ENCODE measurements around the gene PCP2.
A peak's percentile ranks its signal among the peaks of the same experiment; 100 is the strongest.

The PCP2 gene

DNA sequence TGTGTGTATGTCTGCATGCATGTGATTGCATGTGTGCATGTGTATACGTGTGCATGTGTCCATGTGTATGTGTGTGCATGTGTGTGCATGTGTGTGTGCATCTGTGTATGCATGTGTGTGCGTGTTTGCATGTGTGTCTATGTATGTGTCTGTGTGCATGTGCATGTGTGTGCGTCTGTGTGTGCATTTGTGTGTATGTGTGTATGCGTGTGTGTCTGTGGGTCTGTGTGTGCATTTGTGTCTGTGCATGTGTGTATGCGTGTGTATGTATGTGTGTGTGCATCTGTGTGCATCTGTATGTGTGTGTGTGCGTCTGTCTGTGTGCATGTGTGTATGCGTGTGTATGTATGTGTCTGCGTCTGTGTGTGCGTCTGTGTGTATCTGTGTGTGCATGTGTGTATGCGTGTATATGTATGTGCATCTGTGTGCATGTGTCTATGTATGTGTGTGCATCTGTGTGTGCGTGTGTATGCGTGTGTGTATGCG is 6.4 kb upstream of the PCP2 start:
- no peak for DNase-seq (ENCODE audit: low read depth in 1 of 2, low spot score in 1 of 2)

DNA sequence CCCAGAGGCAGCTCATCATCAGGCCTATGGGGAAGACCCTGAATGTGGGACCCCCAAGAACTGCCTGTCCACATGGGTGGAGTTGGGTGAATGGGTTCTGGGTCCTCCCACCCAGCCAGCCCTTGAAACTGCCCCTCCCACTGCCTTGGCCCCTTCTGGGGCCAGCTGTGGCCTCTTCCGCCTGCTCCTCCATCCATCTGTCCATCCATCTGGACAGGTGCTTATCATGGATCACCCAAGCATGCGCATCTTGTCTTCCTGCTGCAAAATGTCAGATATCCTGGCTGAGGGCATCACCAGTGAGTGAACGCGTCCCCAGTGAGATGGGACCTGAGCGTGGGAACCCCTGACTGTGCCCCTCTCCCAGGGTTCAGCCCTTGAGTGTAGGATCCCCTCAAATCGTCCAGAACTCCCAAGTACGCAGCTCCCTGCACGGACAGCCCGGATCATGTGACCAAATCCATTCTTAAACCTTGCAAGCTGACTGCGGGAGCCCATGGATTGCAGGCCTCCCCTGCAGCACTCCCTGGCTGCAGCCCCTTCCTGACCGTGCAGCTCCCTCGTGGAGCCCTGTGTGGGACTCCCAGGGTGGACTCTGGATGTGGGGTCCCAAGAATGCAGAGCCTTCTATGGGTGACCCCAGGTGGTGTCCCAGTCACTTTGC is 5.4 kb upstream of the PCP2 start:
- DNase-seq (ENCODE audit: low read depth in 1 of 2, low spot score in 1 of 2) = no peak

DNA sequence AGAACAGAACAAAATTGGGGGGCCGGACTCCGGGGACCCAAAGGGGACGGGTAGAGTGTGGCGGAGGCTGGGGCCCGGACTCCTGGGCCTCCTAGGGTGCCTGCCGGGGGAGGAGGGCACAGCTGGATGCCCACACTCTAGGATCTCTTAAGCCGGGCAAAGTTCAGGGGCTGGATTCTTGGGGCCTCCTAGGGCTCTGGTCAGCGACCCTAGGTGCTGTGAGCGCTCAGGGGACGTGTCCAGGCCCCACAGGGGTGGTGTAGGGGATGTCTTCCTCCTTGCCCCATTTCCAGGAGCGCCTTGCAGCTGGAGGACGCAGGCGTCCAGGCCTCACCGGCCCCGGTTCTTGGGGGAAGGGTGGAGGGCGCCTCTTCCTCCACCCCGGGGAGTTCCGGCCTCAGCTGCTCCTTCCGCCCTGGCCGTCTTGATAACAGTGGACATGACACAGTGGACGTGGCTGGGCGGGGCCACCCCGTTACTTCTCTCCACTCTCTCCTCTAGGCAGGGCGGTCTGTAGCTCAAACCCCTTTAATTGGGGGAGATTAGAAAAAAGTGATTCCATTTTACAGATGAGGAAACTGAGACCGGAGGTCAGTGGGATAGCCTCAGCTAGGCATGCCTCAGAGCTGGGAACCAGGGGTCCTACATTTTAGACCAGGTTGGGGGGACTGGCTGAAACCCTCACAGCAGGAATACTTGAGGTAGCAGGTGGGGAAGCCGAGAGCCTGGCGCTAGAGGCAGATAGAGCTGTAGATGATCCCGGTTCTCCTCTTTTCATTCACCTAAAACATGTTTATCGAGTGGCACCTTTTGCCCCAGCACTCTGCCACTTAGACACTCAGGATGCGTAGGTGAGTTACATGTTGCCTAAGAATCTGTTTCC is 4.1 kb upstream of the PCP2 start:
- DNase-seq (ENCODE audit: low read depth in 1 of 2, low spot score in 1 of 2) = no peak

DNA sequence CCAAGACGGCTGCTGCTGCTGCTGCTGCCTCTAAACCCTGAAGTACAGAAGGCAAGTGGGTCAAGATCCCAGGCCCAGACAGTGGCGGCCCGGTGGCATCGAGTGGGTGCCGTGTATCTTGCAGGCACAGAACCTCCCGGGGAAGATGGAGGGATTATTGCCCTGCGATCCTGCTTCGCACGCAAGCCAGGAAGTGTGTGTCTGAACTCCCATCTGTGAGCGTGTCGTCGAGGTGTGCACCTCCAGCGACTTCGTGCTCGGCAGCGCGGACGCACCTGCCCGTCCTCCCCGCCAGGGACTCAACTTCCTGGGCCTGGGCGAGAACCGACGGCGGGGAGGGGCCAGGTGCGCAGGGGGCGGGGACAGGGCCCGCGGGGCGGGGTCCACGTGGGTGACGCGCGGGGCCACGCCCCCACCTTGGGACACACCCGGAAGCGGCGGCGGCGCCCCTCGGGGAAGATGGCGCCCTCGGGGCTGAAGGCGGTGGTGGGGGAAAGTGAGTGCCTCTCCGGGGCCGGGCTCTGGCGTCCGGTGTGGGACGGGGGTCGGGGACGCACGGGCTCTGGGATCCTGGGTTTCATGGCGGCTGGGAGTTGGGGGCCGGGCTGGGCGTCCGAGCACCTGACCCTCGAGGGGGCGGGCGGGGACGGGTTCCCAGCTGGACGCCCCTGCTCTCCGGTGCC is 3.3 kb upstream of the PCP2 start, which contains the start of gene STXBP2:
STXBP2 (plus strand) TSS at position 420 of the 683 bp plus-strand sequence; CDS start at position 460, 40 bp downstream.
- DNase-seq (ENCODE audit: low read depth in 1 of 2, low spot score in 1 of 2) = peak; percentile 84 to 92

DNA sequence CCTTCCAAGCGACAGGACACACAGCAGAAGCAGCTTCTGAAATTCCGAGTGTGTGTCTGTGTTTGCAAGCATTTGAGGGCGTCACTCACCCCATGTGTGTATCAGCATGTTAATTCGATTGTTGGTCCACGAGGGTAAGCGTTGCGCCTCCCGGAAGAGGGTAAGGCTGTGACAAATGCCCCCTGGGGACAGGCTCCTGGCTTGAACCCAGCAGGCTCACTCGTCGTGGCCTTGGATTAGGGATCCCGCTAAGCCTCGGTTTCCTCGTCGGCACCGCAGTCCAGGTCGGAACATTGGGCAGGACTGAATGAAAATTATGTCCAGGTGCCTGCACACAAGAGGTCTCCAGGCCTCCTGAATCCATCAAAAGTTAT is 2.8 kb upstream of the PCP2 start:
- no peak for DNase-seq (ENCODE audit: low read depth in 1 of 2, low spot score in 1 of 2)

DNA sequence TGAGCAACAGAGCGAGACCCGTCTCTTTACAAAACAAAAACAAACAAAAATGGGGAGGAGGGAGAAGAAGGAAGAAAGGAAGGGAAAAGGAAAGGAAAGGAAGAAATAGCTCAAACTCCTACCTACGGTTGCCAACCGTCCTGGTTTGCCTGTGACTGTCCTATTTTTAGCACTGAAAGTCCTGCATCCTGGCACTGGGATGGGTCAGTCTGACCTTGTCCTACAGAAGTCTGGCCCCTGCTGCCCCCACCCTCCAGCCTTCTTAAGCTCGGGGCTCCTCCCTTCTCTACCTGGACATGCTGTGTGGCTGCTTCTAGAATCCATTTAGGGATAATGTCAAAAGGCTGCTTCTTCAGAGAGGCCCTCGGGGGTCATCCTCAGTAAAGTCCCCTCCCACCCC is 2.2 kb upstream of the PCP2 start:
- no peak for DNase-seq (ENCODE audit: low read depth in 1 of 2, low spot score in 1 of 2)

DNA sequence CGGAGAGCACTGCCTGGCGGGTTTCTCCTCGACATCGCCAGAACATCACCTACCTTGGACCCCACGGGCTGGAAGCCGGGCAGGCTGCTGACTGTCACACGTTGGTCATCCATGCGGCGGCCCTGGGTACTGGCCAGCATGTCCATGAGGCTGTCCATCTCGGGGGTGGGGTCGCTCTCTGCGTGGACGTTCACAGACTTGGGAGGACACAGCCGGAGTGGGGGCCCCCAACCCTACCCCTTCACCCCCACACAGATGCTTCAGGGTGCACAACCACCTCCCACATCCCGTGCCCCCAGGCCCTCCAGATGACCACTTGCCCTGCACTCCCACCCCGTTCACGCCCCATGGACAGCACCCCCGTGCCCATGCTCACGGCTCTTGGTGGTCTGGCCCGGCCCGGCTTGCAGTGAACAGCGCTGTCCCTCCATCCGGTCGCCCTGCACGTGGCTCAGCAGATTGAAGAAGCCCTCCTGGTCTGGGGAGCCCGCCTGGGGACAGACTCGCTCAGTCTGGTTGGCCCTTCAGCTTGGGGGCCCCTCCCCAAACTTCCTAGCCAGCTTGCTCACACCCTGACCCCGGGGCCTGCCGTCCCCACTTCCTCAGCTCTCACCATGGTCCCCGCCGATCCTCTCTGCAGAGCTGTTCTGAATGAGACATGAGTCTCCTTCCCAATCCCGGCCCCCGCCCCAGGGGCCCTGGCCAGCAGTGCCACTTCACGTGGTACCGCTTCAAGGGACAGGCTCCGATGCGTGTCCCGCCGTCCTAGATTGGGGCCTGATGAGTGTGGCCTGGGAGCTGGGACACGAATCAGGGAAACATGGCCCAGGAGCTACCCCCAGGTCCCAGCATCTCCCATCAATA is 947 bp downstream of the PCP2 start:
- DNase-seq (ENCODE audit: low read depth in 1 of 2, low spot score in 1 of 2) = no peak

DNA sequence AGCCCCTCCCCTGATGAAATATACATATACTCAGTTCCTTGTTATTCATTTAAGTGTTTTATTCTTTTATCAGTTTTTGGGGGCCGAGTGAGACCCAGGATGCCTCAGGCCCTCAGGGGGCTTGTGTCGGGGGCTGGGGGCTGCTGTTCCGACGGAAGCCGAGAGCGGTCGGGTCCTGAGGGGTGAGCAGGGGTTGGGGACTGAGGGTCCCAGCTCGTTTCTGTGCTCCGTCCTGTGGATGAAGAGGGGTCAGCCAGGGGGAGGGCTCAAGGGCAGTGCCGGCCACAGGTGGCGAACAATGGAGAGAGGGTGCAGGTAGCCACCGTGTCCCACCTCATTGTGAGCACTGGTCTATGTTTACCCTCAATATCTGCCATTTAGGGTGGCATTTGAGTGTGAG is 1.9 kb downstream of the PCP2 start:
- no peak for DNase-seq (ENCODE audit: low read depth in 1 of 2, low spot score in 1 of 2)

DNA sequence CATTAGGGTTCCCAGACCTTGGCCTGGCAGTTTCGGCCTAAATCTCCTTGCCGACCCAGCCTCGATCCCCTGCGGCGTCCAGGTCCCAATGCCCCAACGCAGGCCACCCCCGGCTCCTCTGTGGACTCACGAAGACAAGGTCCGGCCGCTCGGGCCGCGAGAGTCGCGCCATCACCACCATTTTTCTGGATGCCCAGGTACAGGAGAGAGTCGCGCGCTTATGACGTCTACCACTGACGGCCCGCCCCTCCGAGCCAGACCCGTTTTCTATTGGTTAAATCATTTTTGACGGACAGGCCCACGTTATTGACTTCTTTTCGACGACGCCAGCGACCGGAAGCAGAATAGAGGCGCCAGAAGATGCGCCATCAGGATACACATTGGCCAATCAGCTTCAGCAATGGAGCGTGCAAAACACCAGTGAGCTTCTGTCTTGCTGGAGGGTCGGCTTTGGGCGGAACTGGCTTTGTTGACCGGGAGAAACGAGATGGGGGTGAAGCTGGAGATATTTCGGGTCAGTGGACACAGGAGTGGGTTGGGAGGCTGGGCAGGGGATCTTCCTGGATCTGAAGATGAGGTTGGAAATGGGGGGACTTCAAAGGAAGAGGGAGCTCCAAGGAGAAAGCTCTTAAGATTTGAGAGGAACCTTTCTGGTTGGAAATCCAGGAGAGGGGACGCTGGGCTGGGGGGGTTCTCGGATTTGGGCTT is 4.0 kb downstream of the PCP2 start, which contains the start of the genes PET100 and XAB2:
PET100 (plus strand) TSS at position 447 of the 708 bp plus-strand sequence; CDS start at position 488, 41 bp downstream.
XAB2 (minus strand) TSS at position 199 of the 708 bp plus-strand sequence; CDS start at position 181, 18 bp downstream.
- DNase-seq (ENCODE audit: low read depth in 1 of 2, low spot score in 1 of 2) = peak; percentile 89 to 95

DNA sequence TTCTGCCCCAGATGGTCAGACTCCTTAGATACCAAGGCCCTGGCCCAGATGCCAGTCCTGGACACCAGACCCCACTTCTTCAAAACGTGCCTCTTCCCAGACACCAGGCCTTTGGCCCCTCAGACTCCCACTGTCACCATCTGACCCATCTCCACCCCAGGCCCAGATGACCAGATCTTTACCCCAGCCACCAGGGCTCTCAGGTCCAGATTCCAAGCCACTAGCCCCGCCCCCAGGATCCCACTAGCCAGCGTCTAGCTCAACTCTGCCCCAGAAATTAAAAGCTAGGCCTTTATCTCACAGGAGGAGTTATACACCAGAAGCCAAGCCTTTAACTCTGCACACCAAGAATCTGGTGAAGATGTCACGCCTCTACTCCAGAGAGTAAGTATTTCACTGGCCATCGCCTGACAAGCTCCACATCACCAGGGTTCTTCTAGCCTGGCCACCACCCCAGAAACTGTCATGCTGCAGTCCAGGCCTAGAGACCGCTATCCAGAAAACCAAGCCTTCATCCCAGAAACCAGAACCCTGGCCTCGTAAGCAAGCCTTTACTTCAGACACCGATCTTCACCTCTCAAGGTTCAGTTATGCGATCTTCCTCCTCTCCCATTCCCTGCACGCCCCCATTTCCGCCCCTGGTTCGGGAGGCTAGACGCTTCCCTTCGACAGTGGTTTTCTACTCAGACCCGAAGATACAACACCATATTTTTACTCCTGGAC is 4.8 kb downstream of the PCP2 start:
- DNase-seq (ENCODE audit: low read depth in 1 of 2, low spot score in 1 of 2) = no peak

DNA sequence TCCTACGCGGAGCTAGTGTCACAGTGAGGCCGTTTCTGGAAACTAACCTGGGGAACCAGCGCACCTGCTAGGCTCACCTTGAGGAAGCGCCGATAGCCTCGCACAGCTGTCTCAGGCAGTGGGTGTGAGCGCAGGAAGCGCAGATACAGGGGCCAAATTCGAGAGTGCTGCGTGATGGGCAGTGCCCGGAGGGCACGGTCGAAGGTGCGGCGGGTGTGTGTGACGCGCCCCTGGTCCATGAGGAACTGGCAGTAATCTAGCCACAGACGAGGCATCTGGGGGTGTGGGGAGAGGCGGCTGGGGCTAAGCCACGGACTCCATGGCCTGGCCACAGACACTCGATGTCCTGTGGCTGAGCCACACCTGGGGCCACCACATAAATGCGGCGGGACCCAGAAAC is 6.4 kb downstream of the PCP2 start:
- DNase-seq (ENCODE audit: low read depth in 1 of 2, low spot score in 1 of 2) = no peak

DNA sequence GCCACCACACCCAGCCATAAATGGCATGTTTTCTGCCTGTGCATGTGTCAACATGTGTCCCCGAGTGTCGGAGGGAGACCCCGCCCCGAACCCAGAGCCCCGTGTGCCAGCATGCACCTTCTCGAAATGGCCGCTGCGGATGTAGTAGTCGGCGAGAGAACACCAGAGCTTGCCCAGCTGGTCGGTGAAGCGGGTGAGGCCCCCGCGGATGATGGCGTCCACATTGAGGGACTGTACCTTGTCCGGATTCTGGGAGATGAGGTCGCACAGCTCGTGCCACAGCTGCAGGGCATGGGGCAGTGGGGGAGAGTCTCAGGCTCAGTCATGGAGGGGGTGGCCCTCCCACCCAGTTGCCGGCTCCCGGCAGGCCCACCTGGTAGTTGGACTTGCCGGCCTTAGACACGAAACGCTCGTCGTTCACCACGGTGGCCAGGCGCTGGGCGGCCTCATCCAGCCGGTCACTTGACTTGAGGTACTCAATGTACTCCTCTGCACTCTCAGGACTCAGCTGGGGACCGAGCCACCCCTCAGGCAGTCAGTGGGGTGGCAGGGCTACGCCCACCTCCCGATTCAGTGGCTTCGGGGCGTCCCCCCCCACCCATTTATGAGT is 7.7 kb downstream of the PCP2 start:
- DNase-seq (ENCODE audit: low read depth in 1 of 2, low spot score in 1 of 2) = no peak

DNA sequence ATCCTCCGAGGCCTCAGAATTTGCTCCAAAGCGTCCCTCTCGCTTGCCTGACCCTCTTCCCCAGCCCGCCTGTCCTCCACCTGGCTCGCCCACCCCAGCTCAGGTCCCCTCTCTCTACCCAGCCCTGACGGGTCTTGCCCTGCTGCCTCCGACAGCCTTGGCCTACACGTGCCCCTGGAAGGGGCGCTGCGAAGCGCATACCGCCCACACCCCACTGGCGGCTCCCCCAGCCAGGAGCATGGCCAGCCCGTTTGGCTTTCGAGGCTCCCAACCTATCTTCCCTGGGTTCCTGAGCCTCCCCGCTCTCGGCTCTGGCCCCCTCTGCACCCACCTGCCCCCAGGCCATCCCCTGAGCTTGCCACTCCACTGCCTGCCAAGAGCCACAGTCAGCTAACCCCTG is 8.7 kb downstream of the PCP2 start:
- no peak for DNase-seq (ENCODE audit: low read depth in 1 of 2, low spot score in 1 of 2)

DNA sequence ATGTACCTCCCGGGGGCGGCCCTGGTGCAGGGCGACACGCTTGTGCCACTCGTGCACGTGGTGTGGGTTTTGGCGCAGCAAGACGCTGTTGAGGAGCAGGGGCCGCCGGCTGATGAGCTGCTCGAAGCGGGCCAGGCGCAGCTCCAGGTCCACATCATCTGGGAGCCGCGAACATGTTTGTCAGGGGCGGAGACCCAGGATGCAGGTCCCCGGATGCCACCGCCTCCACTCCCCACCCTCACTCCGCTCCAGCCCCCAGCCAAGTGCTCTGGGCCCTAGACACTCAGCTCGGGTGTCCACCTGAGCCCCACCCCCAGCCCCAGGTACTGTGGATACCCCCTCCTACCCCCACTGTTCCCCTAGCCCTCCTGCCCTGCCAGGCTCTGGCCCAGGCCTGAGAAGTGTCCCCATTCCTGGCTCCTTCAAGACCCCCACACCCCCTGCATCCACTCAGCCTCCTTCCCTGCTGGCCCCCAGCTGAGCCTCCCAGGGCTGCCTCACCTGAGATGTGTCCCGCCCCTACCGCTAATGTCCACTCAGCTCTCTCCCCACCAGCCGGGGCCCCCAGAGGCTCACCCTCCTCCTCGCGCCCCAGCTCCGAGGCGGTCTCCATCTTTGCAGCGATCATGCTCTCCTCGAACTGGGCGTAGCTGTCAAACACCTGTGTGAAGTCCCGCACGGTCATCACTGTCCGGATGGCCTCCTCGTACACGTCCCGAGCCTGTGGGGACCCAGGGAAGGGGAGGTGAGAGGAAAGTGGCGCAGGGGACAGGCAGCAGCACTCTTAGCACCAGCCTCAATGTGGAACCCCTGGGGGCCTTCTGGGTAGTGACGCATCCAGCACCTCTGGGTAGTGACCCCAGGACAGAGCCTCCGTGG is 9.6 kb downstream of the PCP2 start:
- no peak for DNase-seq (ENCODE audit: low read depth in 1 of 2, low spot score in 1 of 2)

DNA sequence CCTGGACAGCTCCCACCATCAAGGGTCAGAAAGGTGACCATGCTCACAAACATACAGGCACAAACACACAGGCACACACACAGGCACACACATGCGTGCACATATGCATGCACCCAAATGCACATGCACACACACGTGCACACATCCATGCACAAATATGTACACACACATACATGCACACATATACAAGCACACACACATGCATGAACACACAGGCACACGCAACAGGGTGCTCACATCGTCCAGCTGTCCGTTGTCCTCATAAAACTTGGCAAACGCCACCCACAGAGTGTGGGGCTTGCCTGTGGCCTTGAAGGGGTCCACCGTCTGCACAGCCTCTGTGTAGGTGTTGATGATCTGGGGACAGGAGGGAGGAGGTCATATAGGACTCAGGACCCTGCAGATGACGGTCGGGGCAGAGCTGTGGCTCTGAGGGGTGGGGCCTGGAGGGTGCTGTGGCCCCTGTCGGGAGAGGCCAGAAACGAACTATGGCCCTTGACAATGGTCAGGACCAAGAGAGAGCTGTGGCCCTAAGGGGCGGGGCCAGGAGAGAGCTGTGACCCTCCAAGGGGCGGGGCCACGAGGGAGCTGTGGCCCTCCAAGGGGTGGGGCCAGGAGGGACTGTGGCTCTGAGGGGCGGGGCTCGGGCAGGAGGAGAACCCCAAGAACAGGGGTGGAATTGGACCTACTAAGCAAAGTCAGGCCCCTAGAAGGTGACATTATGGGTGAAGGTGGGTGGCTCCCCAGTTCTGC is 10.4 kb downstream of the PCP2 start:
- DNase-seq (ENCODE audit: low read depth in 1 of 2, low spot score in 1 of 2) = no peak

DNA sequence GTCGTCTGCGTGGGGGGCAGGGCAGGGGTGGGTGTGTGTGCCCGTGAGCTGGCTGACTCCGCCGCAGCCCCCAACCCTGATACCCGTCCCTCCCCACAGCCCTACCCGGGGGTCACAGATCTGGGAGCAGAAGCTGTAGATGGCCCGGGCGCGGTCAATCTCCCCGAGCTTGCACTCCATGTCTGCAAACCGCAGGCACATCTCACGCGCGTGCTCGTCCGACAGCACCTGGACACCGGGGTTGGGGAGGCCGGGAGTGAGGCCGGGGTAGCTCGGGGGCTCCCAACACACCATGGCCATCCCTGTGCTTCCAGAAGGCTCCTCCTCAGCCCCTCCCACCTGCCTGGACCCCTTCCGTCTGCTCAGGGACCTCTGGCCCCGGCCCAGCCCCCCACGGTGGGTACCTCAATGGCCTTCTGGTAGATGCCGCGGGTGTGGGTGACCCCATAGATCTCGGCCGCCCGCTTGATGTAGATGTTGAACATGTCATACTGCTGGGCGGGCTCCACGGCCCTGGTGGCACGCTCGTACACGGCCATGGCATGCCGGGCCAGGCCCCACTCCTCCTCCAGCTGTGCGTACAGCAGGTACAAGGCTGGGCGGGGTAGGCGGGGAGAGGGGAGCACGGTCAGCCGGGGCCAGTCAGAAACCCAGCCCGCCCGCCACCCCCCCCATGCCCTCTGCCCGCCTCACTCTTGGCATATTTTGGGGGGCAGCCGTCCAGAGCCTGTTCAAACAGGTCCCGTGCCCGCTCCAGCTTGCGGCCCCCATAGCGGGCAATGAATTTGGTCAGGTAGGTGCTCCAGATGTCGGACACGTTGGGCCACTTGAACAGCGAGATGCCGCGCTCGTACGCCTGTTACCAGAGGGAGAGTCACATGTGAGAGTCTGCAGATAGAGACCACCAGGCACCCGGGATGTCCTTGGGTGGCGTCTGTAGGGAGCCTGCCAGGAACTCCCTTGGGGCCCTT is 12.8 kb downstream of the PCP2 start:
- DNase-seq (ENCODE audit: low read depth in 1 of 2, low spot score in 1 of 2) = no peak

All from activated CD4-positive, alpha-beta T cell treated with anti-CD3 and anti-CD28 coated beads, Interleukin-2, amount 50 U/mL, for 24 hours (primary cell).